Measurements from ENCODE around the gene PDCD1LG2.

PDCD1LG2 gene

GRCh38 chr9:5608298-5609225 is 98.2 kb downstream of the PDCD1LG2 start:
- DNase-seq (ENCODE audit: low read depth in 1 of 2, low spot score in 1 of 2) = peak in 1 of 2 experiments; percentile 36
- Histone ChIP-seq H3K4me3 (replicated peaks; ENCODE audit: insufficient read depth, low read length) (no peak overlapping the region), H3K27ac (replicated peaks) (peak overlapping the region; percentile 20; the same call in 1 of the 2 replicates), H3K27me3 (ENCODE audit: insufficient read depth, poor library complexity, severe bottlenecking) (no peaks in the 10 kb centered on the region)
- TF ChIP-seq REST (IDR thresholded peaks at IDR 0.05; ENCODE audit: insufficient replicate concordance, low read depth) = no peak
- TF ChIP-seq CTCF (IDR thresholded peaks at IDR 0.05; ENCODE audit: insufficient read depth, low read length) = no peak
- TF ChIP-seq POLR2AphosphoS5 (IDR thresholded peaks at IDR 0.05; ENCODE audit: low read depth) = no peak
- no peak for TF ChIP-seq GABPA (IDR thresholded peaks at IDR 0.05; ENCODE audit: low read depth)
- TF ChIP-seq SPI1 (IDR thresholded peaks at IDR 0.05; ENCODE audit: borderline replicate concordance, low read depth) = no peak

GRCh38 chr9:5609226-5609596 is 98.9 kb downstream of the PDCD1LG2 start:
- H3K27ac ChIP-seq (replicated peaks) = peak overlapping the region; percentile 20; the same call in 1 of the 2 replicates
- H3K27me3 ChIP-seq (ENCODE audit: insufficient read depth, poor library complexity, severe bottlenecking) = no peaks in the 10 kb centered on the region
- no peak for DNase-seq (ENCODE audit: low read depth in 1 of 2, low spot score in 1 of 2)
- no peak overlapping the region for H3K4me3 ChIP-seq (replicated peaks; ENCODE audit: insufficient read depth, low read length)
- TF ChIP-seq REST (IDR thresholded peaks at IDR 0.05; ENCODE audit: insufficient replicate concordance, low read depth) = no peak
- TF ChIP-seq SPI1 (IDR thresholded peaks at IDR 0.05; ENCODE audit: borderline replicate concordance, low read depth) = no peak
- no peak for TF ChIP-seq GABPA (IDR thresholded peaks at IDR 0.05; ENCODE audit: low read depth)
- no peak for TF ChIP-seq POLR2AphosphoS5 (IDR thresholded peaks at IDR 0.05; ENCODE audit: low read depth)
- TF ChIP-seq CTCF (IDR thresholded peaks at IDR 0.05; ENCODE audit: insufficient read depth, low read length) = no peak

GRCh38 chr9:5610491-5610890 is 100.2 kb downstream of the PDCD1LG2 start:
- DNase-seq (ENCODE audit: low read depth in 1 of 2, low spot score in 1 of 2) = no peak
- no peaks in the 10 kb centered on the region for H3K27me3 ChIP-seq (ENCODE audit: insufficient read depth, poor library complexity, severe bottlenecking)
- H3K4me3 ChIP-seq (replicated peaks; ENCODE audit: insufficient read depth, low read length) = no peak overlapping the region
- no peak overlapping the region for H3K27ac ChIP-seq (replicated peaks)
- TF ChIP-seq POLR2AphosphoS5 (IDR thresholded peaks at IDR 0.05; ENCODE audit: low read depth) (no peak), REST (IDR thresholded peaks at IDR 0.05; ENCODE audit: insufficient replicate concordance, low read depth) (no peak), SPI1 (IDR thresholded peaks at IDR 0.05; ENCODE audit: borderline replicate concordance, low read depth) (no peak), GABPA (IDR thresholded peaks at IDR 0.05; ENCODE audit: low read depth) (no peak), CTCF (IDR thresholded peaks at IDR 0.05; ENCODE audit: insufficient read depth, low read length) (no peak)

Measured in HL-60 (cell line).